Colonic mucosa (tissue), 4 donors: Measurements from ENCODE around the gene PAH. TPM values are rescaled to one million over a fixed set of nuclear protein-coding genes. Genes with fewer than 3 reads are reported as not detected.

ENCODE experiments used
- DNase-seq: peaks from one replicate; pipeline ENCODE4 v3.0.0-alpha.2; 2020
- H3K27ac ChIP-seq: fragments of 200-600 bp; one replicate; pipeline ENCODE4 v1.8.0; 2021
- H3K27me3 ChIP-seq: fragments of 200-600 bp; one replicate; pipeline ENCODE4 v1.8.0; 2021
- H3K36me3 ChIP-seq: fragments of 200-600 bp; one replicate; pipeline ENCODE4 v1.8.0; 2021
- H3K4me1 ChIP-seq: fragments of 200-600 bp; one replicate; pipeline ENCODE4 v1.8.0; 2021; ENCODE audit warnings: mild to moderate bottlenecking
- H3K4me3 ChIP-seq: fragments of 200-600 bp; one replicate; pipeline ENCODE4 v1.8.0; 2021
- H3K9ac ChIP-seq, 2 donors: one replicate each; pipeline ENCODE4 v1.7.0; 2013; ENCODE audit warnings: control low read depth in 2 of 2, low read depth in 2 of 2, low read length in 2 of 2
- H3K9me3 ChIP-seq: fragments of 200-600 bp; one replicate; pipeline ENCODE4 v1.8.0; 2021
- CTCF ChIP-seq: fragments of 200-600 bp; IDR thresholded peaks from one replicate; pipeline ENCODE4 v1.8.0; 2022; ENCODE audit warnings: antibody characterized with exemption, mild to moderate bottlenecking
- intact Hi-C: fragments of 100-400 bp; cut with DNase I; formaldehyde crosslinking; loops from one replicate; pipeline ENCODE4 v1.14.1; 2022
- total RNA-seq, 2 donors: library from RNA; stranded (reverse); fragmentation: NEBNext Ultra II Directional in 1 of 2; extraction: Animal tissue kit (Norgen Biotek cat#: 25700) in 1 of 2; gene quantifications; one replicate each; pipeline ENCODE4 v1.2.1, GENCODE V29; 2021
- donor health status: healthy.
- donor health status: DM: no; HTN: no; CAD: no.
- donor health status: DM: no; HTN: no; CAD: no.

Gene PAH
- total RNA-seq, 2 donors from 2014 or later: 0.11 to 1.3 TPM

- H3K4me3 ChIP-seq: no peak overlapping the region
- intact Hi-C loops: no loop called here
- TF ChIP-seq CTCF: no peak
- no peak overlapping the region for H3K27ac ChIP-seq
- no peaks in the 10 kb centered on the region for H3K27me3 ChIP-seq
- DNase-seq: no peak
- no peaks in the 10 kb centered on the region for H3K4me1 ChIP-seq
- no peaks in the 10 kb centered on the region for H3K9me3 ChIP-seq
- no peak overlapping the region for H3K9ac ChIP-seq
- H3K36me3 ChIP-seq: no peaks in the 10 kb centered on the region
Measured at GRCh38 chr12:102907918-102908317, 9.1 kb downstream of the PAH start.

GRCh38 chr12:102905229-102905628 is 11.8 kb downstream of the PAH start:
- H3K9me3 ChIP-seq: no peaks in the 10 kb centered on the region
- DNase-seq: no peak

DNA sequence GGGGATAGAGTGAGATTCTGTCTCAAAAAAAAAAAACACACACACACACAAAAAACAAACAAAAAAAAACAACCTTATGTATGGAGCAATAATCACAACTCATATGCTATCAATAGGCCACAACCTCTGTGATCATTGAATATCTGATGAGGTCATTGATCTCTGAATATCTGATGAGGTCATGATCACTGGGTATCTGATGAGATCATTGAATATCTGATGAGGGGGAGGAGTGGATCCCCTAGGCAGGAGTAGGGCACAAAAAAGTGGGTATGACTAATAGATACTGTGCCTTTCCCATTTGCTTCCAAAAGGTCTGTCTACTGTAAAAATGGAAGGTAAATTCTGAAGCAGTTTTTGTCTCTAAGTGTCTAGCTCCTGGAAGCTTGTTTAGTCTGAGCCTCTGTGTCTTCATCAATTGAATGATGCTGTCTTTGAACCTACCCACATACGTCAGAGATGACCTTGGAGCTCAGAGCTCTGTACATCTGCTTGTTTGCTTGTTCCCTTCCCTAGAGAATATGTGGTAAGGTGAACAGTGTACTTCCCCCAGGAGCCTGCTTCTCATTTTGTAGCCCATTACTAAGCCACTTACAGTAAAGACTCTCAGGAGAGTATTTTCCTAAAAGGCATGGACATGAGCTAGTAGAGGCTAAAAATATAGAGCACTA is 13.6 kb downstream of the PAH start:
- Histone ChIP-seq H3K27ac (no peak overlapping the region), H3K4me1 (no peaks in the 10 kb centered on the region), H3K36me3 (no peaks in the 10 kb centered on the region), H3K9me3 (no peaks in the 10 kb centered on the region), H3K27me3 (no peaks in the 10 kb centered on the region), H3K4me3 (no peak overlapping the region), H3K9ac (no peak overlapping the region)
- no peak for DNase-seq
- intact Hi-C loops: no loop called here
- TF ChIP-seq CTCF: no peak

More at GRCh38 chr12:102905229-102905628, 11.8 kb downstream of the PAH start:
- no peak overlapping the region for H3K27ac ChIP-seq
- H3K9ac ChIP-seq: no peak overlapping the region
- H3K27me3 ChIP-seq: no peaks in the 10 kb centered on the region
- H3K4me1 ChIP-seq: no peaks in the 10 kb centered on the region
- TF ChIP-seq CTCF: no peak
- no peak overlapping the region for H3K4me3 ChIP-seq
- no peaks in the 10 kb centered on the region for H3K36me3 ChIP-seq
- intact Hi-C loops: no loop called here

DNA sequence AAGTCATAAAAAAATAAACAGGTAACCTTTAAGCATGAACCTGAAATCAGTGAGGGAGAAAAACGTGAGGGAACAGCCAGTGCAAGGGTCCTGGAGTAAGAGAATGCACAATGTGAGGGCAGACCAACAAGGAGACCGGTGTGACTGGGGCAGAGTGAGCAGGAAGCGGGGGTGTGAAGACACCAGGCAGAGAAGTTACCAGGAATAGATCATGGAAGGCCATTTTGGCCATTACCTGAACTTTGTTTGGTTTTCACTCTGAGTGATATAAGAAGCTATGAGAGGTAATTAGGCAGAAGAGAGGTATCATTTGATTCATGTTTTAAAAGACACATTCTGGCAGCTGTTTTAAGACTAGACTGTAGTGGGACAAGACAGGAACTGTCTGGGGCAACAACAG is 15.0 kb downstream of the PAH start:
- no peaks in the 10 kb centered on the region for H3K4me1 ChIP-seq
- DNase-seq: no peak
- intact Hi-C loops: no loop called here
- no peak overlapping the region for H3K4me3 ChIP-seq
- H3K9me3 ChIP-seq: no peaks in the 10 kb centered on the region
- no peak for TF ChIP-seq CTCF
- H3K27ac ChIP-seq: no peak overlapping the region
- no peak overlapping the region for H3K9ac ChIP-seq
- no peaks in the 10 kb centered on the region for H3K27me3 ChIP-seq
- no peaks in the 10 kb centered on the region for H3K36me3 ChIP-seq

- TF ChIP-seq CTCF: no peak
- Histone ChIP-seq H3K9me3 (no peaks in the 10 kb centered on the region), H3K27me3 (no peaks in the 10 kb centered on the region), H3K9ac (no peak overlapping the region), H3K36me3 (no peaks in the 10 kb centered on the region), H3K4me1 (no peaks in the 10 kb centered on the region), H3K27ac (no peak overlapping the region), H3K4me3 (no peak overlapping the region)
- intact Hi-C loops: no loop called here
- no peak for DNase-seq
Measured at GRCh38 chr12:102900389-102900788, 16.7 kb downstream of the PAH start.
